PC-9 (cell line): ENCODE results near the gene SDK1. TPM values are rescaled to one million over a fixed set of nuclear protein-coding genes. Genes with fewer than 3 reads are reported as not detected.

Experiments
- BruUV-seq: library from RNA; stranded (reverse); fragments of 400-500 nt; replicated peaks from 2 replicates; lab custom pipeline; 2021; lab: Mats Ljungman, UMichigan
- CTCF ChIA-PET: fragments of 300-600 bp; sonication (Branson Sonifier 250); formaldehyde crosslinking; loops from one replicate; lab custom pipeline; 2022; ENCODE audit warnings: antibody characterized with exemption; lab: Charles Lee
- POLR2A ChIA-PET: fragments of 300-600 bp; sonication (Branson Sonifier 250); formaldehyde crosslinking; loops from one replicate; lab custom pipeline; 2022; ENCODE audit warnings: antibody characterized with exemption; ENCODE audit not compliant: unreplicated experiment; lab: Charles Lee
- DNase-seq, 2 experiments: peaks; one replicate each; pipeline versions ENCODE4 v3.0.0 to v3.0.0-alpha.2; 2015 to 2022; ENCODE audit warnings: mixed read lengths in 1 of 2
- H2AFZ ChIP-seq: fragments of 200-600 bp; sonication (generic); 2 replicates; pipeline ENCODE4 v1.8.1; 2017; ENCODE audit warnings: antibody characterized with exemption
- H3F3A ChIP-seq: fragments of 200-600 bp; sonication (generic); 2 replicates; pipeline ENCODE4 v1.8.1; 2017; ENCODE audit warnings: antibody characterized with exemption, mild to moderate bottlenecking, low read depth; ENCODE audit not compliant: insufficient read depth
- H3K27ac ChIP-seq: fragments of 200-600 bp; sonication (generic); 2 replicates; pipeline ENCODE4 v1.6.1; 2016; ENCODE audit warnings: mixed run types
- H3K27me3 ChIP-seq: fragments of 200-600 bp; sonication (generic); 2 replicates; pipeline ENCODE4 v1.6.1; 2016; ENCODE audit warnings: low read depth, mixed run types; ENCODE audit not compliant: insufficient read depth
- H3K36me3 ChIP-seq: fragments of 200-600 bp; sonication (generic); 2 replicates; pipeline ENCODE4 v1.6.1; 2016; ENCODE audit warnings: low read depth, mixed run types
- H3K4me1 ChIP-seq: fragments of 200-600 bp; sonication (generic); replicated peaks from 2 replicates; pipeline ENCODE4 v1.6.1; 2016; ENCODE audit warnings: mixed run types; ENCODE audit not compliant: insufficient read depth
- H3K4me2 ChIP-seq: fragments of 200-600 bp; sonication (generic); 2 replicates; pipeline ENCODE4 v1.6.1; 2017; ENCODE audit warnings: mixed run types
- H3K4me3 ChIP-seq: fragments of 200-600 bp; sonication (generic); 2 replicates; pipeline ENCODE4 v1.6.1; 2016; ENCODE audit warnings: mixed run types
- H3K79me2 ChIP-seq: fragments of 200-600 bp; sonication (generic); 2 replicates; pipeline ENCODE4 v1.6.1; 2017; ENCODE audit warnings: low read depth, mixed run types
- H3K9me2 ChIP-seq: fragments of 200-600 bp; sonication (generic); 2 replicates; pipeline ENCODE4 v1.8.1; 2017; ENCODE audit warnings: mild to moderate bottlenecking; ENCODE audit not compliant: insufficient read depth
- H3K9me3 ChIP-seq: fragments of 200-600 bp; sonication (generic); 2 replicates; pipeline ENCODE4 v1.8.1; 2016; ENCODE audit warnings: low read depth; ENCODE audit not compliant: insufficient read depth
- H4K20me1 ChIP-seq: fragments of 200-600 bp; sonication (generic); 2 replicates; pipeline ENCODE4 v1.8.1; 2017; ENCODE audit not compliant: insufficient read depth
- CTCF ChIP-seq: fragments of 200-600 bp; sonication (generic); conservative IDR thresholded peaks from 2 replicates; pipeline ENCODE4 v1.6.1; 2017; ENCODE audit warnings: mixed run types, antibody characterized with exemption, mild to moderate bottlenecking, moderate library complexity
- EZH2 ChIP-seq: fragments of 200-600 bp; sonication (generic); IDR thresholded peaks from 2 replicates; pipeline ENCODE4 v1.8.0; 2017; ENCODE audit warnings: antibody characterized with exemption, low read depth
- intact Hi-C: fragments of 100-400 bp; cut with micrococcal nuclease; formaldehyde crosslinking; loops from one replicate; pipeline ENCODE4 v1.10.0; 2022; ENCODE audit not compliant: unreplicated experiment
- total RNA-seq: library from RNA; stranded (reverse); gene quantifications from 2 replicates; pipeline ENCODE4 v1.2.3, GENCODE V29; 2021

Gene SDK1
- total RNA-seq, 1 experiment from 2014 or later = not detected

- intact Hi-C loops = no loop called here
- no peaks in the 10 kb centered on the region; the same call in 1 of the 2 replicates for H3K4me1 ChIP-seq
- no peaks in the 10 kb centered on the region for H3K79me2 ChIP-seq
- no peaks in the 10 kb centered on the region for H3K9me2 ChIP-seq
- no peak overlapping the region for H3K4me2 ChIP-seq
- H3K27me3 ChIP-seq = peaks cover 98% of the 10 kb centered on the region
- H3F3A ChIP-seq = no peaks in the 10 kb centered on the region
- CTCF ChIA-PET = no interaction called here
- POLR2A ChIA-PET = no interaction called here
- H3K4me3 ChIP-seq = no peak overlapping the region
- no peak for TF ChIP-seq CTCF
- no peak for TF ChIP-seq EZH2
- H3K27ac ChIP-seq = no peak overlapping the region
- BruUV-seq = no TSS peak
- DNase-seq = no peak
- H3K36me3 ChIP-seq = no peaks in the 10 kb centered on the region
- no peak overlapping the region for H2AFZ ChIP-seq
- H3K9me3 ChIP-seq = no peaks in the 10 kb centered on the region
- no peaks in the 10 kb centered on the region for H4K20me1 ChIP-seq
Measured at GRCh38 chr7:4175346-4175973, 874.4 kb downstream of the SDK1 start.

GRCh38 chr7:4177001-4177400 is 875.9 kb downstream of the SDK1 start:
- no peaks in the 10 kb centered on the region for H4K20me1 ChIP-seq
- no peak overlapping the region for H3K4me2 ChIP-seq
- no peaks in the 10 kb centered on the region for H3K79me2 ChIP-seq
- H3K27ac ChIP-seq = no peak overlapping the region
- no TSS peak for BruUV-seq
- peaks cover 98% of the 10 kb centered on the region for H3K27me3 ChIP-seq
- H3K36me3 ChIP-seq = no peaks in the 10 kb centered on the region
- no peak overlapping the region for H3K4me3 ChIP-seq
- intact Hi-C loops = no loop called here
- no peaks in the 10 kb centered on the region; the same call in 1 of the 2 replicates for H3K4me1 ChIP-seq
- no peak overlapping the region for H2AFZ ChIP-seq
- CTCF ChIA-PET = no interaction called here
- H3F3A ChIP-seq = no peaks in the 10 kb centered on the region
- no peak for DNase-seq
- POLR2A ChIA-PET = no interaction called here
- H3K9me2 ChIP-seq = no peaks in the 10 kb centered on the region
- H3K9me3 ChIP-seq = no peaks in the 10 kb centered on the region
- TF ChIP-seq EZH2 (no peak), CTCF (no peak)

- Histone ChIP-seq H3K4me1 (no peaks in the 10 kb centered on the region; the same call in 1 of the 2 replicates), H3K4me2 (no peak overlapping the region), H3K27me3 (peaks cover 98% of the 10 kb centered on the region), H2AFZ (no peak overlapping the region), H3K79me2 (no peaks in the 10 kb centered on the region), H3K4me3 (no peak overlapping the region), H3K9me3 (no peaks in the 10 kb centered on the region), H3K36me3 (no peaks in the 10 kb centered on the region), H3K27ac (no peak overlapping the region), H4K20me1 (no peaks in the 10 kb centered on the region), H3K9me2 (no peaks in the 10 kb centered on the region), H3F3A (no peaks in the 10 kb centered on the region)
- DNase-seq = no peak
- no peak for TF ChIP-seq CTCF
- no peak for TF ChIP-seq EZH2
- no TSS peak for BruUV-seq
- ChIA-PET CTCF (no interaction called here), POLR2A (no interaction called here)
- intact Hi-C loops = no loop called here
Measured at GRCh38 chr7:4178416-4178815, 877.4 kb downstream of the SDK1 start.
